Left forelimb (tissue), 1 donor: ENCODE data around the gene PPIF.

Experiments
- DNase-seq: peaks from one replicate; pipeline ENCODE4 v3.0.0-alpha.2; 2018; ENCODE audit warnings: low spot score

Gene PPIF

DNA sequence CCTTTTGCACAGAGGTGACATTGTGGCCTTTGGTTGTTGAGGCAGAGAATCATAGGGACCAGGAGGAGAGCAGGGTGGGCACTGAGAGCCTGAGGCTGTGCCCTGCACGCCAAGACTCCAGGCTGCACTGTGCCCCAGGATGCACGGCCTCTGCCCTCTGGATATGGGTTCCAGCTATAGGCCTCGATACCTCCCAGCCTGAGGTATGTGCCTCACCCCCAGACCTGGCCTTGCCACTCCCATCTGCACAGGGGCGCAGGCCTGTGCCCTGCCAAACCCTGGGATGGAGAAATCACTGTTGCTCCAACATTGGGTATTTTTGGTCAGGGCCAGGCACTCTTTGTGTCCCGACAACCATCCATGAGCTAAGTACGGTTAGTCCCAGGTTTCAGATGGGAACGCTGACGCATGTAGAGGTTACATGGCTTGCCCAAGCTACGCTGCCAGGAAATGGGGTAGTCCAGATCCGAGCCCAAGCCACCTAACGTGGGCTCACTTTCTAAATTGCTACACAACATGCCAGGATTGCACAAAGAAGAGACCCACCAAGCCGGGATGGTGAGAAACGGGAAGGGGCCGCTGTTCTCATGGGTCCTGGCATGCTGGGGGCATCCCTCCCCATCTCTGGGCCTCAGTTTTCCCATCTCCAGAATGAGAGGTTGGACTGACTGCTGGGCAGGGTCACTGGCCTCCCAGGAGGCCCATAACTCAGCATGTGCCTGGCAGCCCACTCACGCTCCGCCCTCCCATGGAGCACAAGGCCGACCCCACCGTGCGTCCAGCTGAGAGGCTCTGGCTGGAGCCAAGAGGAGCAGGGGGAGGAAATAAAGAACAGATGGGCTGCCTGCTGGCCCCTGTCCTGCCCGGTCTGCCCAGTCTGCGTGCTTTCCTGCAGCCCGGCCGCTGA lies 54.0 kb downstream of the PPIF start:
- DNase-seq = no peak

GRCh38 chr10:79402625-79402946 lies 55.3 kb downstream of the PPIF start:
- no peak for DNase-seq

- no peak for DNase-seq
Observed at GRCh38 chr10:79402951-79403350, 55.7 kb downstream of the PPIF start.

- no peak for DNase-seq
Observed at GRCh38 chr10:79403441-79404230, 56.4 kb downstream of the PPIF start.

DNA sequence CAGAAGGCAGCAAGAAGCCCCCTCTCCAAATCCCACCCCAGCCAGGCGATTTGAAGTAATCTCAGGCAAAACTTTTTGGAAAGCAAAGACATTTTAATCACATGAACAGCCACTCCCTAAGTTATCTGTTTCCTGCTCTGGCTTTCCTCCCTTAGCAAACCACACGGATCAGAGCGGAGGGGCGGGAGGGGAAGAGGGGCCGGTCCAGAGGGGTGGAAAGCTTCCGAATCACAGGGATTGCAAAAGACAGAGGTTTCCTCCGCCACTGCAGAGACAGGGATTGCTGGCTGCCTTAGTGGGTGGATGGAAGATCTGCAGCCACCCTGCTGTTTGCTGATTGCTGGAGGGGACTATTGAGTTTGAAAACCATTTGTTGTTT lies 57.0 kb downstream of the PPIF start:
- no peak for DNase-seq

- DNase-seq = no peak
Observed at GRCh38 chr10:79404690-79405131, 57.4 kb downstream of the PPIF start.
